HCT116 (cell line): ENCODE data around the gene KXD1. TPM values are rescaled to one million over a fixed set of nuclear protein-coding genes. Genes with fewer than 3 reads are reported as not detected.

Experiments
- ATAC-seq: fragments of 200-7000 bp; cut with Tn5 transposase; 2 replicates; pipeline ENCODE4 v1.9.1; 2020; ENCODE audit warnings: mild to moderate bottlenecking, moderate library complexity
- BruUV-seq: library from RNA; stranded (reverse); fragments of 400-500 nt; replicated peaks from 2 replicates; lab custom pipeline; 2021; lab: Mats Ljungman, UMichigan
- CTCF ChIA-PET: fragments of 300-600 bp; sonication (Branson Sonifier 250); formaldehyde crosslinking; loops from one replicate; lab custom pipeline; 2021; ENCODE audit warnings: antibody characterized with exemption; lab: Charles Lee
- POLR2A ChIA-PET: fragments of 300-600, 350-600 bp; sonication (Branson Sonifier 250); formaldehyde crosslinking; loops from one replicate; lab custom pipeline; 2021; ENCODE audit warnings: antibody characterized with exemption; lab: Charles Lee
- RAD21 ChIA-PET, 2 experiments: fragments of 300-600 bp; sonication (Branson Sonifier 250); formaldehyde crosslinking; loops; one replicate each; lab custom pipeline; 2023; ENCODE audit warnings: low total read pairs in 2 of 2; ENCODE audit not compliant: uncharacterized antibody in 2 of 2, unreplicated experiment in 2 of 2, low non-redundant PET in 1 of 2; lab: Charles Lee
- DNase-seq: peaks from one replicate; pipeline ENCODE4 v3.0.0-alpha.2; 2010; ENCODE audit warnings: low read depth, low spot score
- H2AFZ ChIP-seq: fragments of 200-600 bp; shearing (Covaris generic), sonication (generic); 2 replicates; pipeline ENCODE4 v1.6.1; 2017; ENCODE audit warnings: low read depth, mixed run types, mixed read lengths, antibody characterized with exemption, low read length; ENCODE audit not compliant: poor library complexity, severe bottlenecking
- H3K27ac ChIP-seq: 2 replicates; pipeline ENCODE4 v1.5.1; 2012; ENCODE audit warnings: low read depth, low read length
- H3K27me3 ChIP-seq: fragments of 200-600 bp; sonication (generic); 2 replicates; pipeline ENCODE4 v1.6.1; 2016; ENCODE audit warnings: mixed run types, low read length, mixed read lengths; ENCODE audit not compliant: insufficient read depth
- H3K36me3 ChIP-seq, 2 experiments: fragments of 200-500 bp in 1 of 2; fragments of 200-600 bp in 1 of 2; sonication (Bioruptor generic) in 1 of 2; sonication (generic) in 1 of 2; 2 replicates each; pipeline versions ENCODE4 v1.5.1 to v1.6.1; 2014 to 2016; ENCODE audit warnings: low read length in 2 of 2, inconsistent platforms in 1 of 2, mixed read lengths in 1 of 2, mixed run types in 1 of 2; ENCODE audit not compliant: insufficient read depth in 2 of 2, control insufficient read depth in 1 of 2
- H3K4me1 ChIP-seq, 2 experiments: fragments of 200-600 bp in 1 of 2; sonication (generic) in 1 of 2; 2 replicates each; pipeline versions ENCODE4 v1.5.1 to v1.6.1; 2012 to 2017; ENCODE audit warnings: low read length in 2 of 2, inconsistent platforms in 1 of 2, mild to moderate bottlenecking in 1 of 2, mixed read lengths in 1 of 2, mixed run types in 1 of 2, moderate library complexity in 1 of 2; ENCODE audit not compliant: insufficient read depth in 2 of 2, control insufficient read depth in 1 of 2
- H3K4me2 ChIP-seq: fragments of 200-600 bp; sonication (generic); 2 replicates; pipeline ENCODE4 v1.6.1; 2017; ENCODE audit warnings: mixed run types, low read length, mixed read lengths
- H3K4me3 ChIP-seq, 2 experiments: fragments of 200-600 bp in 1 of 2; sonication (generic) in 1 of 2; replicated peaks in 1 of 2; 2 replicates each; pipeline ENCODE4 v1.5.1; 2011 to 2016; ENCODE audit warnings: low read length in 2 of 2, control low read depth in 1 of 2, low read depth in 1 of 2, mild to moderate bottlenecking in 1 of 2, mixed read lengths in 1 of 2, mixed run types in 1 of 2
- H3K79me2 ChIP-seq: fragments of 200-600 bp; sonication (generic); 2 replicates; pipeline ENCODE4 v1.6.1; 2017; ENCODE audit warnings: mild to moderate bottlenecking, mixed run types, low read length, moderate library complexity, mixed read lengths; ENCODE audit not compliant: insufficient read depth
- H3K9ac ChIP-seq: fragments of 200-600 bp; sonication (generic); 2 replicates; pipeline ENCODE4 v1.6.1; 2016; ENCODE audit warnings: low read length, mixed read lengths
- H3K9me2 ChIP-seq: fragments of 200-600 bp; sonication (generic), shearing (Covaris generic); 2 replicates; pipeline ENCODE4 v1.6.1; 2017; ENCODE audit warnings: mixed run types, mild to moderate bottlenecking, moderate library complexity; ENCODE audit not compliant: insufficient read depth
- H3K9me3 ChIP-seq, 2 experiments: fragments of 200-500 bp in 1 of 2; fragments of 200-600 bp in 1 of 2; sonication (Bioruptor generic) in 1 of 2; sonication (generic) in 1 of 2; 2 replicates each; pipeline ENCODE4 v1.6.1; 2014 to 2017; ENCODE audit warnings: low read length in 2 of 2, mixed read lengths in 2 of 2, inconsistent platforms in 1 of 2, low read depth in 1 of 2, mild to moderate bottlenecking in 1 of 2, mixed run types in 1 of 2, moderate library complexity in 1 of 2; ENCODE audit not compliant: control insufficient read depth in 1 of 2, insufficient read depth in 1 of 2
- H4K20me1 ChIP-seq: fragments of 200-600 bp; sonication (generic), shearing (Covaris generic); 2 replicates; pipeline ENCODE4 v1.6.1; 2017; ENCODE audit warnings: mixed run types, mild to moderate bottlenecking, moderate library complexity; ENCODE audit not compliant: insufficient read depth
- CTCF ChIP-seq, 3 experiments: fragments of 200-600 bp in 1 of 3; sonication (generic) in 1 of 3; IDR thresholded peaks in 2 of 3; conservative IDR thresholded peaks in 1 of 3; 2 replicates each; pipeline ENCODE4 v1.5.1; 2012 to 2017; ENCODE audit warnings: low read depth in 2 of 3, low read length in 2 of 3, antibody characterized with exemption in 1 of 3, borderline replicate concordance in 1 of 3, control low read depth in 1 of 3, mild to moderate bottlenecking in 1 of 3, mixed read lengths in 1 of 3, mixed run types in 1 of 3, moderate library complexity in 1 of 3; ENCODE audit not compliant: insufficient read depth in 1 of 3
- JUND ChIP-seq: IDR thresholded peaks from 2 replicates; pipeline ENCODE4 v1.6.1; 2012
- MAX ChIP-seq: IDR thresholded peaks from 2 replicates; pipeline ENCODE4 v1.6.1; 2012
- RAD21 ChIP-seq: IDR thresholded peaks from 2 replicates; pipeline ENCODE4 v1.6.1; 2012; ENCODE audit warnings: low read depth, mild to moderate bottlenecking
- SIN3A ChIP-seq: IDR thresholded peaks from 2 replicates; pipeline ENCODE4 v1.6.1; 2012; ENCODE audit warnings: low read depth
- TCF7L2 ChIP-seq: IDR thresholded peaks from 2 replicates; pipeline ENCODE4 v1.7.0; 2011; ENCODE audit warnings: borderline replicate concordance, inconsistent platforms; ENCODE audit not compliant: insufficient read depth, insufficient read length; ENCODE audit errors: extremely low read depth
- YY1 ChIP-seq: IDR thresholded peaks from 2 replicates; pipeline ENCODE4 v1.6.1; 2011; ENCODE audit warnings: low read length, low read depth, moderate library complexity, mild to moderate bottlenecking; ENCODE audit not compliant: insufficient replicate concordance; ENCODE audit errors: extremely low read depth
- ZFX ChIP-seq: fragments of 450-650 bp; IDR thresholded peaks from 2 replicates; pipeline ENCODE4 v1.6.1; 2017
- intact Hi-C: fragments of 100-400 bp; cut with micrococcal nuclease; formaldehyde crosslinking; loops from 2 replicates; pipeline ENCODE4 v1.10.0; 2022
- total RNA-seq: library from RNA; stranded (reverse); gene quantifications from one replicate; pipeline ENCODE4 v1.2.1, GENCODE V29; 2021; ENCODE audit not compliant: unreplicated experiment

The KXD1 gene
- total RNA-seq, 1 experiment from 2014 or later: 139 TPM

- H3K36me3 ChIP-seq: peaks cover 26 to 54% of the 10 kb centered on the region in 2 experiments
- H3K4me1 ChIP-seq: peaks cover 12 to 28% of the 10 kb centered on the region in 2 experiments
- no peaks in the 10 kb centered on the region for H3K27me3 ChIP-seq
- H3K4me3 ChIP-seq: no peak overlapping the region
- H3K27ac ChIP-seq: no peak overlapping the region
- TF ChIP-seq MAX (no peak), ZFX (no peak), YY1 (no peak), CTCF (IDR thresholded peaks at IDR 0.05 in 2 of 3, conservative IDR thresholded peaks at IDR 0.05 in 1 of 3; ENCODE audit: borderline replicate concordance in 1 of 3, insufficient read depth in 1 of 3, low read depth in 2 of 3, low read length in 2 of 3) (no peak), TCF7L2 (no peak), SIN3A (no peak), RAD21 (no peak), JUND (no peak)
- TF ChIP-seq, all 23 proteins: peak for 0
- CTCF ChIA-PET: no interaction called here
- Histone ChIP-seq H2AFZ (no peak overlapping the region), H3K4me2 (no peak overlapping the region), H3K79me2 (peaks cover 39% of the 10 kb centered on the region), H4K20me1 (peaks cover 17% of the 10 kb centered on the region; the same call in 1 of the 2 replicates), H3K9ac (no peak overlapping the region), H3K9me3 (no peaks in the 10 kb centered on the region), H3K9me2 (no peaks in the 10 kb centered on the region)
- intact Hi-C loops: loop anchor here (5.0 kb wide), 1 partner anchor 107 kb away; no protein-coding TSS in a partner anchor
- ATAC-seq (no peak), DNase-seq (no peak)
- BruUV-seq: no TSS peak
- RAD21 ChIA-PET: no interaction called here
- POLR2A ChIA-PET: no interaction called here
Observed at GRCh38 chr19:18574691-18575291, 17.1 kb downstream of the KXD1 start.
